Colonic mucosa (tissue), 4 donors: ENCODE data around the gene DUSP10. TPM values are rescaled to one million over a fixed set of nuclear protein-coding genes. Genes with fewer than 3 reads are reported as not detected.

ENCODE experiments used
- DNase-seq: peaks from one replicate; pipeline ENCODE4 v3.0.0-alpha.2; 2020
- H3K27ac ChIP-seq: fragments of 200-600 bp; one replicate; pipeline ENCODE4 v1.8.0; 2021
- H3K27me3 ChIP-seq: fragments of 200-600 bp; one replicate; pipeline ENCODE4 v1.8.0; 2021
- H3K36me3 ChIP-seq: fragments of 200-600 bp; one replicate; pipeline ENCODE4 v1.8.0; 2021
- H3K4me1 ChIP-seq: fragments of 200-600 bp; one replicate; pipeline ENCODE4 v1.8.0; 2021; ENCODE audit warnings: mild to moderate bottlenecking
- H3K4me3 ChIP-seq: fragments of 200-600 bp; one replicate; pipeline ENCODE4 v1.8.0; 2021
- H3K9ac ChIP-seq, 2 donors: one replicate each; pipeline ENCODE4 v1.7.0; 2013; ENCODE audit warnings: control low read depth in 2 of 2, low read depth in 2 of 2, low read length in 2 of 2
- H3K9me3 ChIP-seq: fragments of 200-600 bp; one replicate; pipeline ENCODE4 v1.8.0; 2021
- CTCF ChIP-seq: fragments of 200-600 bp; IDR thresholded peaks from one replicate; pipeline ENCODE4 v1.8.0; 2022; ENCODE audit warnings: antibody characterized with exemption, mild to moderate bottlenecking
- intact Hi-C: fragments of 100-400 bp; cut with DNase I; formaldehyde crosslinking; loops from one replicate; pipeline ENCODE4 v1.14.1; 2022
- total RNA-seq, 2 donors: library from RNA; stranded (reverse); fragmentation: NEBNext Ultra II Directional in 1 of 2; extraction: Animal tissue kit (Norgen Biotek cat#: 25700) in 1 of 2; gene quantifications; one replicate each; pipeline ENCODE4 v1.2.1, GENCODE V29; 2021
- donor health status: healthy.
- donor health status: DM: no; HTN: no; CAD: no.
- donor health status: DM: no; HTN: no; CAD: no.

Gene DUSP10
- total RNA-seq, 2 donors from 2014 or later: 2.8 to 8.1 TPM

GRCh38 chr1:221694109-221694508 lies 47.8 kb downstream of the DUSP10 start:
- Histone ChIP-seq H3K9ac (no peak overlapping the region), H3K4me3 (no peak overlapping the region), H3K36me3 (no peaks in the 10 kb centered on the region), H3K27ac (no peak overlapping the region), H3K4me1 (no peaks in the 10 kb centered on the region), H3K27me3 (no peaks in the 10 kb centered on the region), H3K9me3 (no peaks in the 10 kb centered on the region)
- TF ChIP-seq CTCF: no peak
- intact Hi-C loops: no loop called here
- no peak for DNase-seq

GRCh38 chr1:221693087-221693486 lies 48.8 kb downstream of the DUSP10 start:
- intact Hi-C loops: no loop called here
- Histone ChIP-seq H3K27me3 (no peaks in the 10 kb centered on the region), H3K9ac (no peak overlapping the region), H3K4me3 (no peak overlapping the region), H3K36me3 (no peaks in the 10 kb centered on the region), H3K27ac (no peak overlapping the region), H3K4me1 (no peaks in the 10 kb centered on the region), H3K9me3 (no peaks in the 10 kb centered on the region)
- TF ChIP-seq CTCF: no peak
- DNase-seq: no peak

- Histone ChIP-seq H3K9ac (no peak overlapping the region), H3K4me3 (no peak overlapping the region), H3K36me3 (no peaks in the 10 kb centered on the region), H3K4me1 (no peaks in the 10 kb centered on the region), H3K9me3 (no peaks in the 10 kb centered on the region), H3K27ac (no peak overlapping the region), H3K27me3 (no peaks in the 10 kb centered on the region)
- TF ChIP-seq CTCF: no peak
- DNase-seq: no peak
- intact Hi-C loops: no loop called here
Measured at GRCh38 chr1:221692643-221693042, 49.2 kb downstream of the DUSP10 start.

- intact Hi-C loops: no loop called here
- H3K27ac ChIP-seq: no peak overlapping the region
- H3K27me3 ChIP-seq: no peaks in the 10 kb centered on the region
- H3K9me3 ChIP-seq: no peaks in the 10 kb centered on the region
- TF ChIP-seq CTCF: no peak
- no peak overlapping the region for H3K9ac ChIP-seq
- no peaks in the 10 kb centered on the region for H3K4me1 ChIP-seq
- H3K4me3 ChIP-seq: no peak overlapping the region
- DNase-seq: no peak
- no peaks in the 10 kb centered on the region for H3K36me3 ChIP-seq
Measured at GRCh38 chr1:221691261-221691660, 50.6 kb downstream of the DUSP10 start.

GRCh38 chr1:221690858-221691257 lies 51.0 kb downstream of the DUSP10 start:
- Histone ChIP-seq H3K27me3 (no peaks in the 10 kb centered on the region), H3K36me3 (no peaks in the 10 kb centered on the region), H3K9ac (no peak overlapping the region), H3K27ac (no peak overlapping the region), H3K9me3 (no peaks in the 10 kb centered on the region), H3K4me3 (no peak overlapping the region), H3K4me1 (no peaks in the 10 kb centered on the region)
- intact Hi-C loops: no loop called here
- DNase-seq: no peak
- no peak for TF ChIP-seq CTCF

GRCh38 chr1:221689138-221689537 lies 52.8 kb downstream of the DUSP10 start:
- Histone ChIP-seq H3K36me3 (no peaks in the 10 kb centered on the region), H3K27me3 (no peaks in the 10 kb centered on the region), H3K27ac (no peak overlapping the region), H3K4me1 (no peaks in the 10 kb centered on the region), H3K9ac (no peak overlapping the region), H3K9me3 (no peaks in the 10 kb centered on the region), H3K4me3 (no peak overlapping the region)
- TF ChIP-seq CTCF: no peak
- intact Hi-C loops: no loop called here
- DNase-seq: no peak
